Sigmoid colon (tissue), 7 donors: ENCODE data around the gene CRADD. TPM values are rescaled to one million over a fixed set of nuclear protein-coding genes. Genes with fewer than 3 reads are reported as not detected.

Experiments used
- DNase-seq: peaks from one replicate; pipeline ENCODE4 v3.0.0-alpha.2; 2019
- H3K27ac ChIP-seq, 4 donors: fragments of 200-600 bp; sonication (generic); one replicate each; pipeline ENCODE4 v1.5.1; 2016 to 2019; ENCODE audit warnings: mild to moderate bottlenecking in 1 of 4
- H3K27me3 ChIP-seq, 3 donors: fragments of 200-600 bp; sonication (generic); one replicate each; pipeline ENCODE4 v1.5.1; 2019; ENCODE audit warnings: mild to moderate bottlenecking in 1 of 3
- H3K36me3 ChIP-seq, 4 donors: fragments of 200-600 bp; sonication (generic); one replicate each; pipeline ENCODE4 v1.5.1; 2016 to 2019
- H3K4me1 ChIP-seq, 4 donors: fragments of 200-600 bp; sonication (generic); one replicate each; pipeline ENCODE4 v1.5.1; 2017 to 2019
- H3K4me3 ChIP-seq, 4 donors: fragments of 200-600 bp; sonication (generic); one replicate each; pipeline ENCODE4 v1.5.1; 2017 to 2019; ENCODE audit warnings: mild to moderate bottlenecking in 2 of 4, moderate library complexity in 1 of 4
- H3K9me3 ChIP-seq, 4 donors: fragments of 200-600 bp in 3 of 4; sonication (generic) in 3 of 4; one replicate each; pipeline versions ENCODE4 v1.5.1 to v1.6.1; 2013 to 2019
- EP300 ChIP-seq, 4 donors: sonication (generic); formaldehyde crosslinking; IDR thresholded peaks; one replicate each; pipeline ENCODE4 v1.6.1; 2017; ENCODE audit warnings: antibody characterized with exemption in 4 of 4
- POLR2A ChIP-seq, 2 donors: fragments of 450-650 bp; IDR thresholded peaks; one replicate each; pipeline ENCODE4 v1.6.1; 2016; ENCODE audit warnings: antibody characterized with exemption in 2 of 2, mild to moderate bottlenecking in 2 of 2, moderate library complexity in 2 of 2
- POLR2AphosphoS5 ChIP-seq, 4 donors: sonication (generic); formaldehyde crosslinking; IDR thresholded peaks; one replicate each; pipeline ENCODE4 v1.6.1; 2017; ENCODE audit warnings: antibody characterized with exemption in 4 of 4
- WGBS, 2 donors: extraction: QIAGEN DNeasy Blood & Tissue Kit; methylation state at CpG; one replicate each; pipeline ENCODE4 v1.1.7; 2013; 5-methylcytosine and 5-hydroxymethylcytosine counted together
- intact Hi-C: fragments of 100-400 bp; cut with DNase I; formaldehyde crosslinking; loops from one replicate; pipeline ENCODE4 v1.15.1; 2023
- polyA plus RNA-seq, 3 donors: library from polyadenylated mRNA; stranded (reverse); fragments of 200-250 nt; gene quantifications; one replicate each; pipeline ENCODE4 v1.2.3, GENCODE V29; 2013
- total RNA-seq, 4 donors: library from RNA; depleted of rRNA; stranded (reverse); fragments of >200 nt; gene quantifications; one replicate each; pipeline ENCODE4 v1.1.0, GENCODE V29; 2016
- TF ChIP-seq, protein P1 (sequence below), 4 experiments: fragments of 450-650 bp in 3 of 4; fragments of 200-600 bp in 1 of 4; IDR thresholded peaks; one replicate each; pipeline ENCODE4 v1.5.1; 2016 to 2019; ENCODE audit warnings: antibody characterized with exemption in 4 of 4, mild to moderate bottlenecking in 3 of 4, moderate library complexity in 2 of 4
- donor health status: healthy with polysubstance abuse.
- donor health status: Bipolar disorder and iron deficiency.
- donor health status: healthy.

Gene CRADD
- total and polyA plus RNA-seq, 7 donors, result 14.1 to 98.9 (median 43.7) TPM

DNA sequence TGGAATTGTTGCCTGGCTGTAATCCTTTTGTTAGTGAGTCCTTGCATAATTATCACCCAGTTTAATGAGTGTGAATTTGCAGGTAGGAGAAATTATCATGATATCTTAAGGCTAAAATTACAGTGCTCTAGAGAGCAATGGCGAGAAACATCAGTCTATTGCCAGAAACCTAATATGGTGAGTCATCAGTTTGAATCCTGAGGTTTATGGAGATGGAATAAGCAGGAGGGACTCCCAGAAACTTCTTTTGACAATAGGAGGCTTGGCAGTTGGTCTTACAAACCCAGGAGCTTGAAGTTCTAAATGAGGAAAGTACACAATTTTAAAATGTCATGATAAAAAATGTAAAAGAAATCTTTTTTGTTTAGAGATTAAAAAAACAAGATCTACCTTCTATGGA, 31.5 kb upstream of the CRADD start:
- intact Hi-C loops, result no loop called here
- Histone ChIP-seq H3K9me3 (no peaks in the 10 kb centered on the region), H3K36me3 (no peaks in the 10 kb centered on the region), H3K27me3 (no peaks in the 10 kb centered on the region), H3K4me1 (no peaks in the 10 kb centered on the region), H3K27ac (no peak overlapping the region), H3K4me3 (no peak overlapping the region)
- WGBS, 2 donors, result 85 to 94% methylated on average over 1 of the region's 1 CpG
- TF ChIP-seq POLR2A (IDR thresholded peaks at IDR 0.05) (no peak), POLR2AphosphoS5 (IDR thresholded peaks at IDR 0.05) (no peak), EP300 (IDR thresholded peaks at IDR 0.05) (no peak)
- TF ChIP-seq, protein P1, sequence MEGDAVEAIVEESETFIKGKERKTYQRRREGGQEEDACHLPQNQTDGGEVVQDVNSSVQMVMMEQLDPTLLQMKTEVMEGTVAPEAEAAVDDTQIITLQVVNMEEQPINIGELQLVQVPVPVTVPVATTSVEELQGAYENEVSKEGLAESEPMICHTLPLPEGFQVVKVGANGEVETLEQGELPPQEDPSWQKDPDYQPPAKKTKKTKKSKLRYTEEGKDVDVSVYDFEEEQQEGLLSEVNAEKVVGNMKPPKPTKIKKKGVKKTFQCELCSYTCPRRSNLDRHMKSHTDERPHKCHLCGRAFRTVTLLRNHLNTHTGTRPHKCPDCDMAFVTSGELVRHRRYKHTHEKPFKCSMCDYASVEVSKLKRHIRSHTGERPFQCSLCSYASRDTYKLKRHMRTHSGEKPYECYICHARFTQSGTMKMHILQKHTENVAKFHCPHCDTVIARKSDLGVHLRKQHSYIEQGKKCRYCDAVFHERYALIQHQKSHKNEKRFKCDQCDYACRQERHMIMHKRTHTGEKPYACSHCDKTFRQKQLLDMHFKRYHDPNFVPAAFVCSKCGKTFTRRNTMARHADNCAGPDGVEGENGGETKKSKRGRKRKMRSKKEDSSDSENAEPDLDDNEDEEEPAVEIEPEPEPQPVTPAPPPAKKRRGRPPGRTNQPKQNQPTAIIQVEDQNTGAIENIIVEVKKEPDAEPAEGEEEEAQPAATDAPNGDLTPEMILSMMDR (IDR thresholded peaks at IDR 0.05), result no peak
- no peak for DNase-seq

GRCh38 chr12:93650626-93651025, 26.5 kb upstream of the CRADD start:
- no peak for TF ChIP-seq POLR2A (IDR thresholded peaks at IDR 0.05)
- no peak for TF ChIP-seq POLR2AphosphoS5 (IDR thresholded peaks at IDR 0.05)
- no peak for TF ChIP-seq EP300 (IDR thresholded peaks at IDR 0.05)
- TF ChIP-seq, protein P1 (IDR thresholded peaks at IDR 0.05), result no peak
- WGBS, 2 donors, result 94 to 95% methylated on average over 1 of the region's 1 CpG
- Histone ChIP-seq H3K36me3 (no peaks in the 10 kb centered on the region), H3K27ac (no peak overlapping the region), H3K4me1 (no peaks in the 10 kb centered on the region), H3K27me3 (no peaks in the 10 kb centered on the region), H3K4me3 (no peak overlapping the region), H3K9me3 (no peaks in the 10 kb centered on the region)
- DNase-seq, result no peak
- intact Hi-C loops, result no loop called here

DNA sequence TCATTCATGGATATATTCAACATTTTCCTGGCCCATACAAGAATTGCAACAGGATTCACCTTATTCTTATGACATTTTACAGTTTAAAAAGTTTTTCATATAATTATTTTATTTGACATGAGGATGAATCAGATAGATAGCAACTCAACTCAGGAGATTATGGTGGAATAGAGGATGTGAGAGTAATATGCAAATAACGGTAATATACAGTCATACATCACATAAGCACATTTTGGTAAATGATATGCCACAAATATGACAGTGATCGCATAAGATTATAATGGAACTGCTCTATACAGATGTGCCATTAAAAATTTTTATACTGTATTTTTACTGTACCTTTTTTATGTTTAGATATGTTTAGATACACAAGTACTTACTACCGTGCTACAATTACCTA, 24.1 kb upstream of the CRADD start:
- H3K27me3 ChIP-seq, result no peaks in the 10 kb centered on the region
- WGBS, 2 donors, result 86 to 91% methylated on average over 3 of the region's 3 CpGs
- intact Hi-C loops, result no loop called here
- no peaks in the 10 kb centered on the region for H3K9me3 ChIP-seq
- TF ChIP-seq POLR2A (IDR thresholded peaks at IDR 0.05) (no peak), POLR2AphosphoS5 (IDR thresholded peaks at IDR 0.05) (no peak), EP300 (IDR thresholded peaks at IDR 0.05) (no peak)
- TF ChIP-seq, protein P1 (IDR thresholded peaks at IDR 0.05), result no peak
- H3K4me1 ChIP-seq, result no peaks in the 10 kb centered on the region
- H3K4me3 ChIP-seq, result no peak overlapping the region
- H3K36me3 ChIP-seq, result no peaks in the 10 kb centered on the region
- H3K27ac ChIP-seq, result no peak overlapping the region
- no peak for DNase-seq

DNA sequence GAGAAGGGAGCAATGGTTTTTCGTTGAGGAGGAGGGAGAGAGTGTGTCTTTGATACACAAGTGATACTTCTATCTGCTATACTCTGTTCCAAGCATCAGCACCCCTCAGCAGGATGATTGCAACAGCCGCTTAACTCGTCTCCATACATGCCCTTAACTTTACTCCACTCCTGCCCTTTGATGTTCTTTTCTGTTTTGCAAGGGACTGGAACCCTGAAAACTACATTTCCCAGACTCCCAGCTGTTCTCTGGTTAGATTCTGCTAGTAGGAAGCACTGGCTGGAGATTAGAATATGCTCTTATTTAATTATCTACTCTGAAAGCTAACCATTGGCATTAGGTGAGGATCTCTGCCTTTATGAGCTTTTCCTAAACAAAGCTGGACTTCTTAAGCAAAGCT, 23.5 kb upstream of the CRADD start:
- intact Hi-C loops, result no loop called here
- H3K4me3 ChIP-seq, result no peak overlapping the region
- TF ChIP-seq EP300 (IDR thresholded peaks at IDR 0.05) (no peak), POLR2AphosphoS5 (IDR thresholded peaks at IDR 0.05) (no peak), POLR2A (IDR thresholded peaks at IDR 0.05) (no peak)
- TF ChIP-seq, protein P1 (IDR thresholded peaks at IDR 0.05), result no peak
- no peaks in the 10 kb centered on the region for H3K36me3 ChIP-seq
- no peaks in the 10 kb centered on the region for H3K9me3 ChIP-seq
- no peak for DNase-seq
- no peaks in the 10 kb centered on the region for H3K4me1 ChIP-seq
- WGBS, 2 donors, result 80 to 83% methylated on average over 3 of the region's 3 CpGs
- no peak overlapping the region for H3K27ac ChIP-seq
- no peaks in the 10 kb centered on the region for H3K27me3 ChIP-seq

DNA sequence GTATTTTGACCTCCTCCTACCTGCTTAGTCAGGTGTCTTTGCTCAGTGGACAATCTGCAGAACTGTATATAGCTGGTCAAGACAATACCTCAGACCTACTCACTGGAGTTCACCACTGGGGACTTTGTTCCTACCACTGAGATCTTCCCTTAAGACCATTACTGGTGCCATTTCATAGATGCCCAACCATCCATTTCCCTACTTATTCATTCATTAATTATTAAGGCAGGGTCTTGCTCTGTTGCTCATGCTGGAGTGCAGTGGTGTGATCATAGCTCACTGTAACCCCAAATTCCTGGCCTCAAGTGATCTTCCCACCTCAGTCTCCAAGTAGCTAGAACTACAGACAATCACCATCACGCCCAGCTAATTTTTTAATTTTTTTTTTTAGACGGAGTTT, 22.8 kb upstream of the CRADD start:
- Histone ChIP-seq H3K4me3 (no peak overlapping the region), H3K9me3 (no peaks in the 10 kb centered on the region), H3K36me3 (no peaks in the 10 kb centered on the region), H3K27ac (no peak overlapping the region), H3K27me3 (no peaks in the 10 kb centered on the region), H3K4me1 (no peaks in the 10 kb centered on the region)
- intact Hi-C loops, result no loop called here
- 93 to 97% methylated on average over 2 of the region's 2 CpGs for WGBS, 2 donors
- TF ChIP-seq POLR2A (IDR thresholded peaks at IDR 0.05), result no peak
- TF ChIP-seq EP300 (IDR thresholded peaks at IDR 0.05), result no peak
- TF ChIP-seq, protein P1 (IDR thresholded peaks at IDR 0.05), result no peak
- no peak for TF ChIP-seq POLR2AphosphoS5 (IDR thresholded peaks at IDR 0.05)
- DNase-seq, result no peak
